ENCODE data around the gene REST.

DNA sequence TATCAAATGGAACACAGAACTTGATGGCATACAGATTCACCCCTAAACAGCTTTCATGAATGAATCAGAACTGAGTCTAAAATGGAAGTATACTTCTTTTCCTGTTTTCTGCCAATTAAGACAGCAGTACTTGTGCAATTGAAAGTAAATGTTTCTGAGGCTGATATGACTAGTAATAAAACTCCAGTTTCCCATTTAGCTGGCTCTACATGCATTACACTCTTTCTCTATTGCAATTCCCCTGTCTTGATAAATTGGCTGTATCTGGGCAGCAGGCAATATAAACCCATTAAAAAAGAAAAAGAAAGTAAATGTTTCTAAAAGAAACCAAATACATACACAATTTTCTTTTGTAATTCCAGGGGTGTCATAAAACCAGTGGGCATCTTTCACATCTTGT lies 65.1 kb downstream of the REST start:
- TF ChIP-seq POLR2AphosphoS5 (IDR thresholded peaks at IDR 0.05; ENCODE audit: insufficient read depth in 1 of 2, low read depth in 1 of 2), result no peak
- TF ChIP-seq, protein P1, sequence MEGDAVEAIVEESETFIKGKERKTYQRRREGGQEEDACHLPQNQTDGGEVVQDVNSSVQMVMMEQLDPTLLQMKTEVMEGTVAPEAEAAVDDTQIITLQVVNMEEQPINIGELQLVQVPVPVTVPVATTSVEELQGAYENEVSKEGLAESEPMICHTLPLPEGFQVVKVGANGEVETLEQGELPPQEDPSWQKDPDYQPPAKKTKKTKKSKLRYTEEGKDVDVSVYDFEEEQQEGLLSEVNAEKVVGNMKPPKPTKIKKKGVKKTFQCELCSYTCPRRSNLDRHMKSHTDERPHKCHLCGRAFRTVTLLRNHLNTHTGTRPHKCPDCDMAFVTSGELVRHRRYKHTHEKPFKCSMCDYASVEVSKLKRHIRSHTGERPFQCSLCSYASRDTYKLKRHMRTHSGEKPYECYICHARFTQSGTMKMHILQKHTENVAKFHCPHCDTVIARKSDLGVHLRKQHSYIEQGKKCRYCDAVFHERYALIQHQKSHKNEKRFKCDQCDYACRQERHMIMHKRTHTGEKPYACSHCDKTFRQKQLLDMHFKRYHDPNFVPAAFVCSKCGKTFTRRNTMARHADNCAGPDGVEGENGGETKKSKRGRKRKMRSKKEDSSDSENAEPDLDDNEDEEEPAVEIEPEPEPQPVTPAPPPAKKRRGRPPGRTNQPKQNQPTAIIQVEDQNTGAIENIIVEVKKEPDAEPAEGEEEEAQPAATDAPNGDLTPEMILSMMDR (IDR thresholded peaks at IDR 0.05), result no peak

All from vagina (tissue), 2 donors.